ENCODE results near the gene ABHD5.

The ABHD5 gene

GRCh38 chr3:43707266-43707665 lies 16.5 kb downstream of the ABHD5 start:
- TF ChIP-seq CTCF (IDR thresholded peaks at IDR 0.05; ENCODE audit: poor library complexity, severe bottlenecking), result no peak
- Histone ChIP-seq H3K4me1 (ENCODE audit: insufficient read depth, poor library complexity, severe bottlenecking) (peaks cover 25% of the 10 kb centered on the region), H3K4me3 (ENCODE audit: severe bottlenecking) (no peak overlapping the region), H3K9me3 (ENCODE audit: severe bottlenecking) (no peaks in the 10 kb centered on the region), H3K27me3 (ENCODE audit: insufficient read depth, poor library complexity, severe bottlenecking) (no peaks in the 10 kb centered on the region), H3K36me3 (ENCODE audit: low read depth) (peaks cover 40% of the 10 kb centered on the region), H3K27ac (ENCODE audit: poor library complexity, severe bottlenecking) (peak overlapping the region; percentile 64)
- DNase-seq (ENCODE audit: low spot score) (no peak), ATAC-seq (ENCODE audit: low read depth) (no peak)

- H3K9me3 ChIP-seq (ENCODE audit: severe bottlenecking), result no peaks in the 10 kb centered on the region
- DNase-seq (ENCODE audit: low spot score) (no peak), ATAC-seq (ENCODE audit: low read depth) (peak; percentile 98)
- peaks cover 25% of the 10 kb centered on the region for H3K4me1 ChIP-seq (ENCODE audit: insufficient read depth, poor library complexity, severe bottlenecking)
- peak overlapping the region; percentile 64 for H3K27ac ChIP-seq (ENCODE audit: poor library complexity, severe bottlenecking)
- no peak for TF ChIP-seq CTCF (IDR thresholded peaks at IDR 0.05; ENCODE audit: poor library complexity, severe bottlenecking)
- H3K4me3 ChIP-seq (ENCODE audit: severe bottlenecking), result no peak overlapping the region
- H3K27me3 ChIP-seq (ENCODE audit: insufficient read depth, poor library complexity, severe bottlenecking), result no peaks in the 10 kb centered on the region
- peaks cover 41% of the 10 kb centered on the region for H3K36me3 ChIP-seq (ENCODE audit: low read depth)
These were observed 17.3 kb downstream of the ABHD5 start for GRCh38 chr3:43707998-43708397.

GRCh38 chr3:43709022-43709421 lies 18.3 kb downstream of the ABHD5 start:
- H3K27me3 ChIP-seq (ENCODE audit: insufficient read depth, poor library complexity, severe bottlenecking), result no peaks in the 10 kb centered on the region
- H3K36me3 ChIP-seq (ENCODE audit: low read depth), result peaks cover 41% of the 10 kb centered on the region
- no peak overlapping the region for H3K4me3 ChIP-seq (ENCODE audit: severe bottlenecking)
- no peaks in the 10 kb centered on the region for H3K9me3 ChIP-seq (ENCODE audit: severe bottlenecking)
- TF ChIP-seq CTCF (IDR thresholded peaks at IDR 0.05; ENCODE audit: poor library complexity, severe bottlenecking), result no peak
- no peak for DNase-seq (ENCODE audit: low spot score)
- peak overlapping the region; percentile 64 for H3K27ac ChIP-seq (ENCODE audit: poor library complexity, severe bottlenecking)
- peaks cover 25% of the 10 kb centered on the region for H3K4me1 ChIP-seq (ENCODE audit: insufficient read depth, poor library complexity, severe bottlenecking)
- no peak for ATAC-seq (ENCODE audit: low read depth)

- Histone ChIP-seq H3K36me3 (ENCODE audit: low read depth) (peaks cover 45% of the 10 kb centered on the region), H3K9me3 (ENCODE audit: severe bottlenecking) (no peaks in the 10 kb centered on the region), H3K27me3 (ENCODE audit: insufficient read depth, poor library complexity, severe bottlenecking) (no peaks in the 10 kb centered on the region), H3K27ac (ENCODE audit: poor library complexity, severe bottlenecking) (no peak overlapping the region), H3K4me1 (ENCODE audit: insufficient read depth, poor library complexity, severe bottlenecking) (peaks cover 25% of the 10 kb centered on the region), H3K4me3 (ENCODE audit: severe bottlenecking) (no peak overlapping the region)
- no peak for TF ChIP-seq CTCF (IDR thresholded peaks at IDR 0.05; ENCODE audit: poor library complexity, severe bottlenecking)
- no peak for DNase-seq (ENCODE audit: low spot score)
- no peak for ATAC-seq (ENCODE audit: low read depth)
These were observed 19.9 kb downstream of the ABHD5 start for GRCh38 chr3:43710607-43711006.

- ATAC-seq (ENCODE audit: low read depth) (no peak), DNase-seq (ENCODE audit: low spot score) (no peak)
- Histone ChIP-seq H3K27me3 (ENCODE audit: insufficient read depth, poor library complexity, severe bottlenecking) (no peaks in the 10 kb centered on the region), H3K27ac (ENCODE audit: poor library complexity, severe bottlenecking) (no peak overlapping the region), H3K4me1 (ENCODE audit: insufficient read depth, poor library complexity, severe bottlenecking) (peaks cover 6% of the 10 kb centered on the region), H3K9me3 (ENCODE audit: severe bottlenecking) (no peaks in the 10 kb centered on the region), H3K4me3 (ENCODE audit: severe bottlenecking) (no peak overlapping the region), H3K36me3 (ENCODE audit: low read depth) (peaks cover 55% of the 10 kb centered on the region)
- TF ChIP-seq CTCF (IDR thresholded peaks at IDR 0.05; ENCODE audit: poor library complexity, severe bottlenecking), result no peak
These were observed 27.6 kb downstream of the ABHD5 start for GRCh38 chr3:43718296-43718695.

Measured in RWPE2 (cell line).